ENCODE measurements around the gene EGF. TPM values are rescaled to one million over a fixed set of nuclear protein-coding genes. Genes with fewer than 3 reads are reported as not detected.

EGF gene
- total and polyA plus RNA-seq, 12 donors, result 0.07 to 1.6 (median 0.24) TPM; not detected in 4

- Histone ChIP-seq H3K27me3 (no peaks in the 10 kb centered on the region), H3K4me1 (replicated peaks in 1 of 2) (peaks cover 0 to 4% of the 10 kb centered on the region in 2 donors), H3K27ac (no peak overlapping the region), H3K4me3 (no peak overlapping the region), H3K9me3 (replicated peaks in 1 of 3) (no peaks in the 10 kb centered on the region), H3K36me3 (replicated peaks in 1 of 2) (no peaks in the 10 kb centered on the region)
- WGBS, 4 donors, result 75 to 81% (median 76%) methylated on average over 8 of the region's 8 CpGs
- no peak for DNase-seq
- intact Hi-C loops (cut with DNase I), result no loop called here
- TF ChIP-seq POLR2A (IDR thresholded peaks at IDR 0.05) (no peak), CTCF (IDR thresholded peaks at IDR 0.05) (no peak)
These were observed 2.8 kb downstream of the EGF start for GRCh38 chr4:109915385-109916026.

- H3K4me1 ChIP-seq (replicated peaks in 1 of 2), result peaks cover 0 to 4% of the 10 kb centered on the region in 2 donors
- intact Hi-C loops (cut with DNase I), result no loop called here
- H3K36me3 ChIP-seq (replicated peaks in 1 of 2), result no peaks in the 10 kb centered on the region
- 55 to 71% (median 66%) methylated on average over 4 of the region's 4 CpGs for WGBS, 4 donors
- H3K9me3 ChIP-seq (replicated peaks in 1 of 3), result no peaks in the 10 kb centered on the region
- TF ChIP-seq POLR2A (IDR thresholded peaks at IDR 0.05), result no peak
- no peak for TF ChIP-seq CTCF (IDR thresholded peaks at IDR 0.05)
- DNase-seq, result no peak
- no peak overlapping the region for H3K27ac ChIP-seq
- H3K27me3 ChIP-seq, result no peaks in the 10 kb centered on the region
- no peak overlapping the region for H3K4me3 ChIP-seq
These were observed 3.3 kb downstream of the EGF start for GRCh38 chr4:109916027-109916409.

GRCh38 chr4:109921384-109921808 lies 8.7 kb downstream of the EGF start:
- no peaks in the 10 kb centered on the region for H3K4me1 ChIP-seq (replicated peaks in 1 of 2)
- intact Hi-C loops (cut with DNase I), result no loop called here
- TF ChIP-seq POLR2A (IDR thresholded peaks at IDR 0.05) (no peak), CTCF (IDR thresholded peaks at IDR 0.05) (no peak)
- 25 to 67% (median 40%) methylated on average over 1 of the region's 1 CpG for WGBS, 4 donors
- no peak overlapping the region for H3K27ac ChIP-seq
- peak in 1 of 7 donors; percentile 11 for DNase-seq
- H3K27me3 ChIP-seq, result no peaks in the 10 kb centered on the region
- no peaks in the 10 kb centered on the region for H3K36me3 ChIP-seq (replicated peaks in 1 of 2)
- H3K4me3 ChIP-seq, result no peak overlapping the region
- H3K9me3 ChIP-seq (replicated peaks in 1 of 3), result no peaks in the 10 kb centered on the region

GRCh38 chr4:109925396-109925795 lies 12.7 kb downstream of the EGF start:
- H3K27me3 ChIP-seq, result no peaks in the 10 kb centered on the region
- intact Hi-C loops (cut with DNase I), result no loop called here
- WGBS, 4 donors, result 76 to 79% (median 78%) methylated on average over 2 of the region's 2 CpGs
- H3K9me3 ChIP-seq (replicated peaks in 1 of 3), result no peaks in the 10 kb centered on the region
- no peak for TF ChIP-seq POLR2A (IDR thresholded peaks at IDR 0.05)
- no peak for TF ChIP-seq CTCF (IDR thresholded peaks at IDR 0.05)
- no peak overlapping the region for H3K27ac ChIP-seq
- no peaks in the 10 kb centered on the region for H3K4me1 ChIP-seq (replicated peaks in 1 of 2)
- H3K36me3 ChIP-seq (replicated peaks in 1 of 2), result no peaks in the 10 kb centered on the region
- no peak overlapping the region for H3K4me3 ChIP-seq
- DNase-seq, result no peak
